Medulla oblongata (tissue), 1 donor: ENCODE data around the gene DAZAP1.

ENCODE experiments used
- DNase-seq: peaks from one replicate; pipeline ENCODE4 v3.0.0-alpha.2; 2015; ENCODE audit errors: extremely low spot score

DAZAP1 gene

DNA sequence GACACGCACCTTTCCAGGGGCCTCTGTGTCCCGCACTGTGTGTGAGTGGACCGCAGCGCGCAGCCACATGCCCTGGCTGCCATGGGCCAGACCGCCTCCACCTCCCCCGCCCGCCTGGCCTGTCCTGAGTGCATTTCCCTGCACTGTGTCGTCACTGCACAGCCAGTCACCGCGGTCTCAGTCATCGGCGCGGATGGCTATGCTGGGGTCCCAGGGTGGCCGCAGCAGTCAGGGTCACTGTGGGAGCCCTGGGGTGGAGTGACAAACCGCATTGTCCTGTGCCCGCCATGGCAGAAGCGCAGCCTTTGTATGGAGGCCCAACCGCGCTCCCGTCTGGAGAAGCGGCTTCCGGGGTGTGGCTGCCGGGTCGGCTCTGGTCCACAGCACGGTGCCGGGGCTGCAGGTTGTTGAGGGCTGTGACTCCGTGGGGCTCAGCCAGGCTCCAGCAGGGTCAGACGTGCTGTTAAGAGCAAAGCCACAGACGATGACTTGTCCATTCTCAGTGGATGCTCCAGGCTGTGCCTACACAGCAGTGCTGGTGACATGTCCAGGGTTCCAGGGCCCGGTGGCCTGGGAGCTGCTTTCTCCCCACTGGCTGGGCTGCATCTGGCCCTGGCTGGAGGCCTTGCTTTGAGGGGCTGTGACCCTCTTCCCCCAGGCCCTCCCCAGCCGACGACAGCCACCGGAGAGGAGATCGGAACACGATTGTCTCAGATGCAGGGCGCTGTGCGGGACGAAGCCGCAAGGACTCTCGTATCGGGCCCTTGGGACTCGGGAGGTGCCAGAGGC lies 30.0 kb upstream of the DAZAP1 start:
- DNase-seq, result no peak

DNA sequence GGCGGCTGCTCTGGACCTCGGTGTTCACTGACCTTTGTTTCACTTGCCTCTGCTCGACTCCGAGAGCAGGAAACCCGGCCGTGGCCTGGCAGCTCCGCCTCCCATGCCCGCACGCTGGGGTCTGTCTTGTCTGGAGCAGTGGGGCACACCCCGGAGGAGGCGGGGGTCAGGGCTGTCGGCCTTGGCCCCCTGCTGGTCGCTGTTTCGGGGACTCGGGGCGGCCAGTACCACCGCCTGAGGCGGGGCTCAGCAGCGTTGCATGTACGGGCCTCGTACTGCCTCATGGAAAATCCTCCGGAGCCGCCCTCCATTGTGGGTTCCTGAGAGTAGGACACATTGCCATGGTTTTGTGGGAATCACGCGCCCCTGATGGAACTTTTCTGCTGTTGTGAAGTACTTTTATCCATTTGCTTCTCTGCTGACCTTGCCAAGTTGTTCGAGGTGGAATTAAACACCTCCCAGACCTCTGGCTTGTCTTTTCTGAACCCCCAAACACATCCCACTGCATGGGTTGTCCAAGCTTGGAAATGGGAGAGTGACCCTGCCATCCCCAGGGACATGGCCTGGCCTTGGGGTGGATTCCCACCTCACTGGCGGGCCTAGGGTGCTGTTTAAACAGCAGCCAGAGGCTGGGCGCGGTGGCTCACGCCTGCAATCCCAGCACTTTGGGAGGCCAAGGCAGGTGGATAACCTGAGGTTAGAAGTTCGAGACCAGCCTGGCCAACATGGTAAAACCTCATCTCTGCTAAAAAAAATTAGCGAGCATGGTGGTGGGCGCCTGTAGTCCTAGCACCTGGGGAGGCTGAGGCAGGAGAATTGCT lies 29.2 kb upstream of the DAZAP1 start:
- no peak for DNase-seq

DNA sequence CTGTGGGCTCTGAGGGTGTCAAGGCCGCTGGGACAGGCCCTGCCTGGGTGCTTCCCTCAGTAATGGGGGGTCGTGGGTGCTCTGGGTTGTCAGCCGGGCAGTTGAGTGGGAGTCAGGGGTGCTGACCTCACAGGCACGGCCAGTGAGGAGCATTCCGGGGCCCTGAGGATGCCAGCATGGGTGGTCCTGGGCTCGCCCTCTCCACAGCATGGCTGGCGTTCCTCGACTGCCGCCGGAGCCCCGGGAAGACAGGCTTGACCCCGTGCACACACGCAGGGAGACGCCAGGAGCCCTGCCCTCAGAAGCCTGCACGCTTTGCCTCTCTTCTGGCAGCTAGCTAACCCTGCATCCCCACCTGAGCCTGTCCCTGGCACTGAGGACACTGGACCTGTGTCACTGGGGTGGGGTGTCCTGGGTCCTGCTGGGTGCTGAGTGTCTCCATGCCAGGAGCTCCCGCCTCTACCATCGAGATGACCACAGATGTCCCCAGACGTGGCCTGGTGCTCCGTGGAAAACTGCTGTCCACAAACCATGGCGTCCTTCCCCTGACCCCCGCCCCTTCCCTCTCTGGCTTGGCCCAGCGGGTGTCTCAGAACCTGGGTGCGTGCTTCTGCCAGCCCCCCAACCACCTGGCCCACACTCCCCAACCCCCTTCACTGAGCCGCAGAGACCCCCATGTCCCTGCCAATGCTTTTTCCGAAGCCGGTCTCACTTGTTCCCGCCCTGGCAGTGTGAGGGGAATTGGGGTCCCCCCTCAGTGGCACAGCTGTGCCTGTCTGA lies 28.1 kb upstream of the DAZAP1 start:
- no peak for DNase-seq

DNA sequence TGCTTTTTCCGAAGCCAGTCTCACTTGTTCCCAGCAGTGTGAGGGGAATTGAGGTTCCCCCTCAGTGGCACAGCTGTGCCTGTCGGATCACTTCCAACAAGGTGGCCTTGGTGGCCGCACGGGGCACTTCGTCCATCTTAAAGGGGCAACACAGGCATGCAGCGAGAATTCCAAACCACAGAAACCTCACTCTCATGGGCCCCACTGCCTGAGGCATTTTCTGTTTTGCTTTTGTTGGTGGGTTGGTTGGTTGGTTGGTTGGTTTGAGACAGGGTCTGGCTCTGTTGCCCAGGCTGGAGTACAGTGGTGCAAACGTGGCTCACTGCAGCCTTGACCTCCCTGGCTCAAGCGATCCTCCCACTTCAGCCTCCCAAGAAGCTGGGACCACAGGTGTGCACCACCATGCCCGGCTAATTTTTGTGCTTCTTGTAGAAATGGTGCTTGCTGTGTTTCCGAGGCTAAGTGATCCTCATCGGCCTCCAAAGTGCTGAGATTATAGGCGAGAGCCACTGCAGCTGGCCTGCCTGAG lies 27.4 kb upstream of the DAZAP1 start:
- DNase-seq, result no peak

- no peak for DNase-seq
Observed at GRCh38 chr19:1382250-1382649, 25.1 kb upstream of the DAZAP1 start.

GRCh38 chr19:1383017-1383311 lies 24.4 kb upstream of the DAZAP1 start:
- DNase-seq, result no peak

DNA sequence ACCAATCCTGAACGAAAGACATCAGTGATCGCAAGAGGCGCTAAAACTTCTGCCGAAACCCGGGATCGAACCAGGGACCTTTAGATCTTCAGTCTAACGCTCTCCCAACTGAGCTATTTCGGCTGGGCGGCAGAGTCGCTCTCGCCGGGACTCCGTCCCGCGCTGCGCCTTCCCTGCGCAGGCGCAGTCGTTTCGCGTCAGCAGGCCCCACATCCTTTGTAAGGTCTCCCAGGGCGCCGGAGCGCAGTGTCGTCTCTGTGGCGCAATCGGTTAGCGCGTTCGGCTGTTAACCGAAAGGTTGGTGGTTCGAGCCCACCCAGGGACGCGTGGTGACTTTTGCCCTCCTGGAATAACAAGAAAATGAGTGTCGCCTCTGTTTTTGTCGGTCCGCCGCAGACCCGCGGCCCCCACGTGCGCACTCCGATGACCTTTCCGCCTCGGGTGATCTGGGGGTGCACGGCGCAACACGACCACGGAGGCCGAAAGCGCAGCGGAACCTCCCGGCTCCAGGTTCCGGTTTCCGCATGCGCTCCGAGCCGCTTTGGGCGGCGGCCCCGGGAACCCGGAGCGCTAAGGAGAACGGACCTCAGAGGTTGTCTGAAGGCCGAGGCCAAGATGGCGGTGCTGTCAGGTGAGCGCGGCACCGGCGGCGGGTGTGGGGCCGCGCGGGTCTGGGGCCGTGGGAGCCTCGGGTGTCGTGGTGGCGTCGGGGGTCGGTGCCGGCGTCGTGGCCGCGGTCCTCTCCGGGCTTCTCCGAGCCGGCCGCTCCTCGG lies 23.9 kb upstream of the DAZAP1 start, which contains the start of gene NDUFS7:
TSS of gene NDUFS7 (plus strand) at position 596 of the 773 bp plus-strand sequence. CDS start at position 616, 20 bp downstream.
- DNase-seq, result peak; percentile 97

DNA sequence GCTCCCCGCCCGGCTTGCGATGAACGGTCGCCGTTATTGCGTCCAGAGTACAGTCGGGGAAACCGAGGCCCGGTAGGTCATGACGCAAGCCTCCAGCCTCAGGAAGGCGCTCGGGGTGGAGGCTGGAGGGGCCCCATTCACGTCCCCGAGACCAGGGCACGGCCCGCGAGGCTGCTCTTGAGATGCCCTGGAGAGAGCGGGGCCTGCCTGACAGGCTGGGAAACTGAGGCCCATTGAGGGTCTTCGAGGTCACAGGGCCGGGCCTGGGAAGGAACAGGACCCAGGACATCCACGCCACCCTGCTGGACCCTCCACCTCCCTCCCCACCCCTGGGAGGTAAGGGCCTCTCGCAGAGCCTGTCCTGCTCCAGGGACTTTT lies 23.3 kb upstream of the DAZAP1 start:
- DNase-seq, result no peak

GRCh38 chr19:1384478-1385110 lies 22.8 kb upstream of the DAZAP1 start:
- no peak for DNase-seq

DNA sequence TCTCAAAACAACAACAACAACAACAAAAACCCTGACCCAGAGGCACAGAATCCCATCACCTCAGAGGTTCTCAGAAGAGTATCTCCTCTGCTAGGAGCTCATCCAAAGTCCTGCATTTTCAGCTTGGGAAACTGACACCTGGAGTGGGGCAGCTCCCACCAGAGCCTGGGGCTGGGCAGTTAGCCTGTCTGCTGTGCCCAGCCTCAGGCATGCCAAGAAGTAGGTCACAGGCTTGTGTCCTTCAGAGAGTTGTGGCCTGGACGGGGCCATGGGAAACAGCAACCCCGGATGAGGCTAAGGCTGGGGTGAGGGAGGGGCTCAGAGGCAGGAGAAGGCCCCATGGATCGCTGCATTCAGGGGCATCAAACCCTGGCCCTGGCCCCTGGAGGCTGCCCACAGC lies 21.6 kb upstream of the DAZAP1 start:
- DNase-seq, result no peak

GRCh38 chr19:1386945-1387683 lies 20.3 kb upstream of the DAZAP1 start:
- no peak for DNase-seq

GRCh38 chr19:1387684-1388636 lies 19.4 kb upstream of the DAZAP1 start:
- no peak for DNase-seq

- DNase-seq, result no peak
Observed at GRCh38 chr19:1388637-1389026, 18.8 kb upstream of the DAZAP1 start.

DNA sequence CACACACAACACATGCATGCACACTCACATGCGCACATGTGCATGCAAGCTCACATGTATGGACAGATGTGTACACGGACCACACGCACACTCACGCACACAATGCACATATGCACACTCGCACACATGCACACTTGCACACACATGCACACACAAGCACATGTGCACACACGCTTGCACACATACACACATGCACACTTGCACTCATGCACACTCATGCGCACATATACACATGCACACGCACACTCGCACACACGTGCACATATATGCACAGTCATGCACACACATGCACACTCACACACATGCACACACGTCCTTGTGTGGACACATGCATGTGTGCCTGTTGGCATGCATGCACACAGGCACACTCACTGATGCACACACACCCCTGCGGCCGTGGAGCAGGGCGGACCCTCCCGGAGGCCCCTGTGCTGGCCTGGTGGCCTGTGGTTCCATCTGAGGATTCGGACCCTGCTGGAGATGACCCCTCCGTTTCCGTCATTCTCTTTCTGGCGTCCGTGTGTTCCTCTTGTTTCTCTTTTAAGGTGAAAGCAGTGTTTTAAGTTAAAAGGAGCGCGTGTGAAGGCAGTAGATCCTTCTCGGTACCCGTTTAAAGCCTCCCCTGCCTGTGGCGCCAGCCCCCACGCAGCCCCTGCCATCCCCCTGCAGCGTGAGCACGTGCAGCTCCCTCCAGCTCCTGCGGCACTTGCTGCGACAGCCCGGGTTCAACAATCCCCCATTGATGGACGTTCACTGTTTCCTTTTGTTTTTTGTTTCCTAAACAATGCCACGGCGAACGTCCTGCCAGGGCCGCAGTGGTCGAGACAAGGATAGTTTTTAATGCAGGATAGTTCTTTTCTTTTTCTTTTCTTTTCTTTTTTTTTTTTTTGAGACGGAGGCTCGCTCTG lies 18.1 kb upstream of the DAZAP1 start:
- peak; percentile 87 for DNase-seq

DNA sequence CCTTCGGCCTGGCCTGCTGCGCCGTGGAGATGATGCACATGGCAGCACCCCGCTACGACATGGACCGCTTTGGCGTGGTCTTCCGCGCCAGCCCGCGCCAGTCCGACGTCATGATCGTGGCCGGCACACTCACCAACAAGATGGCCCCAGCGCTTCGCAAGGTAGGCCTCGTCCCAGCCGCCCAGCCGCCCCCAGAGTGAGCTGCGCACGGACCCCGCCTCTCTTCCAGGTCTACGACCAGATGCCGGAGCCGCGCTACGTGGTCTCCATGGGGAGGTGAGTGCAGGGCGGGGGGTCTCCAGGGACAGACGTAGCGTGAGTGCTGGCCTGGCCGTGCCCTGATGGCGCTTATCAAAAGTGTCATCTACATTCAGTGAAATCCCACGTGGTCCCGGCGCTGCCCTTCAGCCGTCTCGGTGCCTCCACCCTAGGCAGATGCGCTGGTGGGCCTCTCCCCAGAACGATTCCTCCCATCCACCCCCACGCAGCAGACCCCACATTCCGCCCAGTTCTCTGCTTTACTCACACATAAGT lies 16.4 kb upstream of the DAZAP1 start:
- DNase-seq, result no peak

DNA sequence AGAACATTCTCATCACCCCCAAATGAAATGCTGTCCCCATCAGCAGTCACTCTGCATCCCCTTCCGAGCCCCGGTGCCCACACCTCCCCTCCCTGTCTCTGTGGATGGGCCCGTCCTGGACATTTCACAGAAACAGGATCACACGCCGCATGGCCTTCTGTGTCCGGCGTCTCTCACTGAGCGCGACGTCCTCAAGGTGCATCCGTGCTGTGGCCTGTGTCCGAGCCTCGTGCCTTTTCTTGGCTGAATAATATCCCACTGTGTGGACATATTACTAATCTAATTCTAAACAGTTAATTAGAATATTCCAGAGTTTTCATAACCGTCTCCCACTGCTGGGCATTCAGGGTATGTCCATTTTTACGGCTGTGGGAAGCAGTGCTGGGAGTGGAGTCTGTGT lies 15.0 kb upstream of the DAZAP1 start:
- DNase-seq, result no peak

DNA sequence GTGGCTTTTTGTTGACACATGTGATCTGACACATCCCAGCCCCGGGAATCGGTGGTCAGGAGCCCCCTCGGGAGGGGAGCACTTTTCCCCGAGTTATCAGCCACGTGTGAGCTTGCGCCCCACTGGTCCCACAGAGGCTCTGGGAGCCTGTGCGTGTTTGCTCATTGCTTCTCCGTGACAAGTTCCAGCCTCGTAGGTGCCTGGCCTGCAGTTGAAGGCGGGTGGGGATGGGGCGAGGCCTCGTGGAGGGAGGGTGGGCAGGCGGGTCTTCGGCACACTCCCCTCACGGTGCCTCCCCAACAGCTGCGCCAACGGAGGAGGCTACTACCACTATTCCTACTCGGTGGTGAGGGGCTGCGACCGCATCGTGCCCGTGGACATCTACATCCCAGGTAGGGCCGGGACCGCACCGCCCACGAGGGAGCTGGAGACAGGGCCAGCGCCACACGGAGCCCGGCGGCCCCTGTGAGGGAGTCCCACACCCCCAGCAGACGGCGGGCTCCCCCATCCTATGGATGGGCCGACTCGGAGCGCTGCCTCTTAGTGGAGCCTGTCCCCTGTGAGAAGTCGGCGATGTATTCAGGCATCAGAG lies 14.4 kb upstream of the DAZAP1 start:
- DNase-seq, result no peak
